ENCODE data around the gene ATP8B3. TPM values are rescaled to one million over a fixed set of nuclear protein-coding genes. Genes with fewer than 3 reads are reported as not detected.

ATP8B3 gene
- total RNA-seq, 1 experiment from 2014 or later = 9.6 TPM

GRCh38 chr19:1828279-1829238, 16.5 kb upstream of the ATP8B3 start:
- peaks cover 6 to 19% of the 10 kb centered on the region in 2 experiments; a peak in 3 of 4 replicates for H3K4me1 Mint-ChIP-seq
- H3K4me3 Mint-ChIP-seq = no peak overlapping the region
- Histone ChIP-seq H4K8ac (replicated peaks; ENCODE audit: insufficient read length, low read depth, low read length) (no peak overlapping the region), H3K9me3 (ENCODE audit: control insufficient read depth, low read depth, low read length) (no peaks in the 10 kb centered on the region), H3K4me2 (ENCODE audit: insufficient read depth, insufficient read length, low read length) (no peak overlapping the region), H3K27ac (ENCODE audit: insufficient read length, low read depth, low read length) (no peak overlapping the region), H3K9ac (ENCODE audit: extremely low read depth, insufficient read length, low read length) (no peak overlapping the region), H2BK20ac (ENCODE audit: low read depth, low read length, poor library complexity, severe bottlenecking) (no peak overlapping the region), H4K5ac (ENCODE audit: insufficient read length, low read depth, low read length) (no peak overlapping the region), H2AK5ac (ENCODE audit: insufficient read length, low read length) (no peak overlapping the region), H2BK5ac (ENCODE audit: insufficient read length, low read length) (no peak overlapping the region), H4K91ac (ENCODE audit: insufficient read length, low read depth, low read length) (no peak overlapping the region), H3K79me1 (ENCODE audit: insufficient read depth, low read depth, low read length, poor library complexity, severe bottlenecking) (no peaks in the 10 kb centered on the region), H3K4me1 (ENCODE audit: insufficient read depth, low read length) (no peaks in the 10 kb centered on the region), H4K20me1 (ENCODE audit: control insufficient read depth, insufficient read depth, insufficient read length) (peaks cover 4% of the 10 kb centered on the region), H2BK15ac (ENCODE audit: low read depth, low read length) (no peak overlapping the region), H3K56ac (ENCODE audit: insufficient read length, low read depth, low read length) (no peak overlapping the region), H2AFZ (ENCODE audit: low read length) (no peak overlapping the region), H3T11ph (ENCODE audit: low read length) (no peak overlapping the region), H3K27me3 (ENCODE audit: insufficient read depth, low read length) (no peaks in the 10 kb centered on the region), H3K23ac (ENCODE audit: insufficient read length, low read depth, low read length) (no peak overlapping the region), H2BK120ac (ENCODE audit: low read depth, low read length, poor library complexity, severe bottlenecking) (no peak overlapping the region), H3K23me2 (ENCODE audit: insufficient read length, low read depth, low read length, poor library complexity, severe bottlenecking) (no peaks in the 10 kb centered on the region), H3K14ac (ENCODE audit: insufficient read depth, low read length) (no peak overlapping the region; the same call in 1 of the 2 replicates), H3K79me2 (ENCODE audit: insufficient read depth, low read length) (peaks cover 2% of the 10 kb centered on the region; the same call in 1 of the 2 replicates), H3K18ac (ENCODE audit: insufficient read length, low read depth, low read length) (no peak overlapping the region), H2BK12ac (ENCODE audit: insufficient read length, low read depth, low read length) (no peak overlapping the region), H3K4ac (ENCODE audit: low read depth, low read length) (no peak overlapping the region)
- H3K9me3 Mint-ChIP-seq = no peaks in the 10 kb centered on the region
- no peaks in the 10 kb centered on the region for H3K27me3 Mint-ChIP-seq (ENCODE audit: low read depth)
- peaks cover 6 to 23% (median 11%) of the 10 kb centered on the region in 3 experiments; a peak in 6 of 7 replicates for H3K36me3 Mint-ChIP-seq (ENCODE audit: insufficient read depth in 1 of 3, low read depth in 3 of 3)
- TF ChIP-seq CTCF (conservative IDR thresholded peaks at IDR 0.05) = no peak
- no CpG with 5 or more reads among the region's 57 CpGs for WGBS (ENCODE audit: extremely low coverage, insufficient read length, low lambda C conversion rate)
- no peak for DNase-seq
- no peak overlapping the region for H3K27ac Mint-ChIP-seq

All from H9 (cell line).